22Rv1 (cell line): ENCODE data around the gene PPEF1.
"Not testable (repeated sequence)": the region's sequence is repeated elsewhere in the genome, so short reads cannot be mapped to it uniquely, and the experiment has no call there.

ENCODE experiments used
- H3K27ac ChIP-seq: fragments of 450-650 bp; 2 replicates; pipeline ENCODE4 v1.5.1; 2017
- ZFX ChIP-seq: fragments of 450-650 bp; IDR thresholded peaks from 2 replicates; pipeline ENCODE4 v1.6.1; 2017; ENCODE audit warnings: antibody characterized with exemption, borderline replicate concordance
- TF ChIP-seq, protein P1 (sequence below): fragments of 450-650 bp; IDR thresholded peaks from 2 replicates; pipeline ENCODE4 v1.5.1; 2017; ENCODE audit warnings: mild to moderate bottlenecking

The PPEF1 gene

DNA sequence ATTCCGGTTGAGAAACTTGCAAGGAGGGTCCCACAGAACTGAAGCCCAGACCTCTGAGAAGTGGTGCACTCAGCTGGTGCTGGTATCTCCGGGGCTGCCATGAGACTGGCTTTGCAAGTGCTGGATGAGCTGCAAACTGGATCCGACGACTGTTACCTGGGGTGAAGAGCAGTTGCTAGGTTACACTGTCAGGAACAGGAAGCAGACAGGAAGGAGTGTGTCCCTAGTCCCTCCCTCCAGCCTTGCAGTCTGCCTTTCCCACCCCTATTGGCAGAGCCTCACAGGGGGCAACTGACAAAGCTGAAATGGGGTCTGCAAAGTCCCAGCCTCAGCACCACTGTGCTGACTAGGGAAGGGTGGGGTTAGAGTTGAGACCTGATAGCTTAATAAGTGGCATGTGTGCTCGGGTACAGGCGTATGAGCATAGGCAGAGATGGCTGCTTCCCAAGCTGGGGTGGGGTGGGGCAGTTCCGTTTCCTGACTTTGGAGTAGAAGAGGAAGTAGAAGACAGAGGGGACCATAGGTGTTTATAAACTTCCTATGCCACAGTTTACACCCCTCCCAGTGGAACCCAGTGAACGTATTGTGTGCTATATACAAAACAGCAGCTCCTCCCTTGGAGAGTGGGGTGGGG is 18.0 kb downstream of the PPEF1 start:
- H3K27ac ChIP-seq: no peak overlapping the region
- TF ChIP-seq ZFX: no peak
- TF ChIP-seq, protein P1, sequence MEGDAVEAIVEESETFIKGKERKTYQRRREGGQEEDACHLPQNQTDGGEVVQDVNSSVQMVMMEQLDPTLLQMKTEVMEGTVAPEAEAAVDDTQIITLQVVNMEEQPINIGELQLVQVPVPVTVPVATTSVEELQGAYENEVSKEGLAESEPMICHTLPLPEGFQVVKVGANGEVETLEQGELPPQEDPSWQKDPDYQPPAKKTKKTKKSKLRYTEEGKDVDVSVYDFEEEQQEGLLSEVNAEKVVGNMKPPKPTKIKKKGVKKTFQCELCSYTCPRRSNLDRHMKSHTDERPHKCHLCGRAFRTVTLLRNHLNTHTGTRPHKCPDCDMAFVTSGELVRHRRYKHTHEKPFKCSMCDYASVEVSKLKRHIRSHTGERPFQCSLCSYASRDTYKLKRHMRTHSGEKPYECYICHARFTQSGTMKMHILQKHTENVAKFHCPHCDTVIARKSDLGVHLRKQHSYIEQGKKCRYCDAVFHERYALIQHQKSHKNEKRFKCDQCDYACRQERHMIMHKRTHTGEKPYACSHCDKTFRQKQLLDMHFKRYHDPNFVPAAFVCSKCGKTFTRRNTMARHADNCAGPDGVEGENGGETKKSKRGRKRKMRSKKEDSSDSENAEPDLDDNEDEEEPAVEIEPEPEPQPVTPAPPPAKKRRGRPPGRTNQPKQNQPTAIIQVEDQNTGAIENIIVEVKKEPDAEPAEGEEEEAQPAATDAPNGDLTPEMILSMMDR: no peak

DNA sequence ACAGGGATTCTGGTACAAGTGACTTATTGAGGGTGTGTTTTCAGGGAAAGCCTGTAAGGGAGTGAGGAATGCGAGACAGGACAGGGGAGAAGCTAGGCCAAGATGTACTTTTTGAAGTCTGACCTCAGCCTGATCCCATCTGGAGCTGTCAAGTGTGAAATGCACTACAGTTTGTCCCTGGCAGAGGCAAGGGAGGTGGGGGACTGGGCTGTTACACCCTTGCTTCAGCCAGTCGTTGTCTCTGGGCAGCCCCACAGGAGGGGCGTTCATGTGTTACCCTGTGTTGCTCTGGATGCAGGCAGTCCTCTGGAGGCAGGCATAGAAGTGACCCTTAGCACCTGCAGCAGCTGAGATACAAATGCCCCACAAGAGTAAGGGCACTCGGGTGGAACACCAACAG is 25.8 kb downstream of the PPEF1 start:
- TF ChIP-seq, protein P1: no peak
- TF ChIP-seq ZFX: no peak
- H3K27ac ChIP-seq: no peak overlapping the region

DNA sequence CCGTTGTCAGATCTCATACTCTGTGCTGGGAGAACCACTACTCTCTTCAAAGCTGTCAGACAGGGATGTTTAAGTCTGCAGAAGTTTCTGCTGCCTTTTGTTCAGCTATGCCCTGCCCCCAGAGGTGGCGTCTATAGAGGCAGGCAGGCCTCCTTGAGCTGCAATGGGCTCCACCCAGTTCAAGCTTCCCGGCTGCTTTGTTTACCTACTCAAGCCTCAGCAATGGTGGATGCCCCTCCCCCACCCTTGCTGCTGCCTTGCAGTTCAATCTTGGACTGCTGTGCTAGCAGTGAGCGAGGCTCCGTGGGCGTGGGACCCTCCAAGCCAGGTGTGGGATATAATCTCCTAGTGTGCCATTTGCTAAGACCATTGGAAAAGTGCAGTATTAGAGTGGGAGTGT is 32.2 kb downstream of the PPEF1 start:
- H3K27ac ChIP-seq: not testable (repeated sequence)

DNA sequence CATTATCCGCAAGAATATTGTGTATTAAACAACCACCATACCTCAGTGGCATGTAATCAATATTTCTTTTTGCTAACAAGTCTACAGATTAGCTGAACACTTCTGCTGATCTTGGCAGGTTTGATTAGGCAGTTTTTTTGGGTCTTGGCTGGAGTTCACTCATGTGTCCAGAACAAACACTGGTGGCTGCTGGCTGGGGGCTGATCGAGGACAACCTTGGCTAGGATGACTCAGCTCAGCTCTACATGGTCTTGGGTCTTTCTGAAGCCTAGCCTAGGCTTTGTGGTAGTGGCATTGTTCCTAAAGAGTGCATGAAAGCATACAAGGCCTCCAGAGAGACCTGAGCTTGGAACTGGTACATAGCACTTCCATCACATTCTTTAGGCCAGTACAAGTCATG is 41.1 kb downstream of the PPEF1 start:
- no peak overlapping the region for H3K27ac ChIP-seq
- TF ChIP-seq, protein P1: no peak
- TF ChIP-seq ZFX: no peak

DNA sequence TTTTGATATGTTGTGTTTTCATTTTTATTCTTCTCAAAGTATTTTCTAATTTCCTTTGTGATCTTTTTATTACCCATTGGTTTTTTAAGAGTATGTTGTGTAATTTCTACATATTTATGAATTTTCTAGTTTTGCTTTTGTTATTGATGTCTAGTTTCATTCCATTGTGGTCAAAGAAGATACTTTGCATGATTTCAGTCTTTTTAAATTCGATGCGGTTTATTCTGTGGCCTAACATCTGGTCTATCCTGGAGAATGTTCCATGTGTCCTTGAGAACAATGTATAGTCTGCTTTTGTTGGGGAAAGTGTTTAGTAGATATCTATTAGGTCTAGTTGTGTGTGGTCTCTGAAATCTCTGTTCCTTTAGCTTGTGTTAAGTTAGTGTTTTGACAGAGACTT is 46.2 kb downstream of the PPEF1 start:
- TF ChIP-seq, protein P1: no peak
- TF ChIP-seq ZFX: no peak
- no peak overlapping the region for H3K27ac ChIP-seq

DNA sequence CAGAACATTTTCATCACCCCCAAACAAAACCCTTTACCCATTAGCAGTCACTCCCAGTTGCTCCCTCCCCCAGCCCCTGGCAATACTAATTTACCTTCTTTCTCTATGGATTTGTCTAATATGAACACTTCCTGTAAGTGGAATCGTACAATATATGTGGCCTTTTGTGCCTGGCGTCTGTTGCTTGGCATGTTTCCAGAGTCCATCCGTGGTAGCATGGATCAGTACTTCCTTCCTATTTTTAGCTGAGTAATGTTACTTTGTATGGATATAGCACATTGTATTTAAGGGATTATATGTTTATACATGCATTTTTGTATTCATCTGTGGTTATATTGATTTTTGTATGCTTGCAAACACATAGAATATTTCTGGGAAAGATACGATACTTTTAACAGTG is 48.2 kb downstream of the PPEF1 start:
- no peak overlapping the region for H3K27ac ChIP-seq
- TF ChIP-seq, protein P1: no peak
- TF ChIP-seq ZFX: no peak

DNA sequence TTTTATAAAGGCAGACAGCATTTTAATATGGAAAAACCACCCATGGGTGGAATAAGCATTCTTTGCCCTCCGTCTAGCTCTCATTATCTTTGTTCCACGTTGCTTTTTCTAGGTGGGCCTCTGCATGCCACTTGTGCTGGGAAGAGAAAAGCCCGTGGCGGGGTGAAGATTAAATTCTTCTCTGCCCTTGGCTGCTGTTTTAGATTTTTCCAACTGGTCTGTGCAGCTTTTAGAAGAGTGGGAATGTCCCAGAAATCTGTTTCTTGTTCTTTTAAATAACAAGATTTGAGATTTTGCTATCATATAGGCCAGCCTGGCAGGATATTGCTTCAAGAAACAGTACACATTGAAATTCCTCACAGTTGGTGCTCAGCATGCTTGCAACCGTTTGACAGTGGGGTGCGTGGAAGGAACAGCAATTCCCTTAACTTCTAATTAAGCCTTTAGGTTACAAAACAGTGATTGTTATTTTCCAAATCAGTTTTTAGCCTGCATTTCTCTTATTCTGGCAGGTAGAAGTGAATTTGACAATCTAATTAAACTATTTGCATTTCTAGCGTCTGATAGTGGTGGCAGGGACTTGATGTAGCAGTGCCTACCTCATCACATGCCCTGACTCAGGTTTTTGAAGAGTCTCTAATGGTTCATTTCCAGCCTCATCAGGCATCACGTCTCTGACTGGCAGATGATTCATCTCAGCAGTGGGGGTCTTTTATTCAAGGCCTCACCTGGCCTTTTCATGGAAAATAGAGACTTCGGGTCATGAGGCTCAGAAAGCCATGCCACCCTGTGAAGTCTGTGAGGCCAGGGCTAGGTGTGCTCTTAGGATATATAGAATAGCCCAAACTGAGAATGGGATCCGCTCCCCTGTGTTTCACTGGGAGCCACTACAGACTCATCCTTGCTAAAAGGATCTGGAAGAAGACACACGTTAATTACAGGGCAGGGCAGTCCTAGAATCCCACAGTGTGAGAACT is 50.8 kb downstream of the PPEF1 start:
- TF ChIP-seq ZFX: no peak
- TF ChIP-seq, protein P1: no peak
- no peak overlapping the region for H3K27ac ChIP-seq

DNA sequence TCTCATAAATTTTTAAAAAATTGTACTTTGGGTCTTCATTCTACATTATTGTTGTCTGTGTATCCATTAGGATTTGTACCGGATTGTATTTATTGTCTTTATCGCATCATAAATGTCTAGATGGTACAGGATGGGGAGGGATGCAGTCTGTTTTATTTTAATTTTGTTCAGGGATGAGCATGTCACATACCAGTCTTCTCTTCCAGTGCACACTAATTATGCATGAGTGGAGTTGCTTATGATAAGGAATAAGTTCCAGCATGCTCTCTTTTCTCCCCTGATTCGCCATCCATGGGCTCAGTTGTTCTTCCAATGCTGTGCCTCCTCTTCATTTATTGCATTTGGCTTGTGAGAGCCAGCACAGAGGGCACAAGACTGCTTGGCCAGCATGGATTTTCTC is 54.3 kb downstream of the PPEF1 start:
- TF ChIP-seq ZFX: no peak
- TF ChIP-seq, protein P1: no peak
- H3K27ac ChIP-seq: no peak overlapping the region

DNA sequence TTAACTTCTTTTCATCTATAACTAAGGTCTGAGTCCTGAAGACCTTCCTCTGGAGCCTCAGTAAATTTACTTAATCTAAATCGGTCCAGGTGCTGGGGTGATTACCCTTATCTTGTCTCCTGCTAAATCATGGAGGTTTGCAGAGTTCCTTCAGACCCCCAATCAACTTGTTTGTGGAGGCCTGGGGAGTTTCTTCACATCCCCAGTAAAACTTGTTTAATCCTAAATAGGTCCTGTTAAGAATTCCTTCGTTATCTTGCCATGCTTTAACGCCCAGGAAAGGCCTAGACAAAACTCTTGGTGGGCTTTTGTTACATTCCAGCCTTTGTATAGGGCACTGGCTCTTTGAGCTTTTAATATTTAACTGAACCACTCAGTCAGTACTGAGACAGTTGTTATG is 55.7 kb downstream of the PPEF1 start:
- H3K27ac ChIP-seq: not testable (repeated sequence)
